HL-60 (cell line): Measurements from ENCODE around the gene UBC.
"Not testable (repeated sequence)": the region's sequence is repeated elsewhere in the genome, so short reads cannot be mapped to it uniquely, and the experiment has no call there.

ENCODE experiments used
- POLR2AphosphoS5 ChIP-seq: IDR thresholded peaks from 2 replicates; pipeline ENCODE4 v1.6.1; 2012; ENCODE audit warnings: low read depth
- TF ChIP-seq, protein P1 (sequence below): IDR thresholded peaks from one replicate; pipeline ENCODE4 v1.5.1; 2011; ENCODE audit warnings: low read length, control low read depth, inconsistent platforms; ENCODE audit not compliant: insufficient read depth

- TF ChIP-seq, protein P1, sequence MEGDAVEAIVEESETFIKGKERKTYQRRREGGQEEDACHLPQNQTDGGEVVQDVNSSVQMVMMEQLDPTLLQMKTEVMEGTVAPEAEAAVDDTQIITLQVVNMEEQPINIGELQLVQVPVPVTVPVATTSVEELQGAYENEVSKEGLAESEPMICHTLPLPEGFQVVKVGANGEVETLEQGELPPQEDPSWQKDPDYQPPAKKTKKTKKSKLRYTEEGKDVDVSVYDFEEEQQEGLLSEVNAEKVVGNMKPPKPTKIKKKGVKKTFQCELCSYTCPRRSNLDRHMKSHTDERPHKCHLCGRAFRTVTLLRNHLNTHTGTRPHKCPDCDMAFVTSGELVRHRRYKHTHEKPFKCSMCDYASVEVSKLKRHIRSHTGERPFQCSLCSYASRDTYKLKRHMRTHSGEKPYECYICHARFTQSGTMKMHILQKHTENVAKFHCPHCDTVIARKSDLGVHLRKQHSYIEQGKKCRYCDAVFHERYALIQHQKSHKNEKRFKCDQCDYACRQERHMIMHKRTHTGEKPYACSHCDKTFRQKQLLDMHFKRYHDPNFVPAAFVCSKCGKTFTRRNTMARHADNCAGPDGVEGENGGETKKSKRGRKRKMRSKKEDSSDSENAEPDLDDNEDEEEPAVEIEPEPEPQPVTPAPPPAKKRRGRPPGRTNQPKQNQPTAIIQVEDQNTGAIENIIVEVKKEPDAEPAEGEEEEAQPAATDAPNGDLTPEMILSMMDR = not testable (repeated sequence)
- not testable (repeated sequence) for TF ChIP-seq POLR2AphosphoS5
Measured at GRCh38 chr12:124911521-124911920, 2.9 kb downstream of the UBC start.
